Endothelial cell of umbilical vein (primary cell): ENCODE results near the gene CRISPLD2. TPM values are rescaled to one million over a fixed set of nuclear protein-coding genes. Genes with fewer than 3 reads are reported as not detected.

Experiments used
- BruUV-seq: library from RNA; stranded (reverse); fragments of 400-500 nt; replicated peaks from 2 replicates; lab custom pipeline; 2021; lab: Mats Ljungman, UMichigan
- CTCF ChIA-PET: fragments of 300-600, 350-600 bp; sonication (Branson Sonifier 250); formaldehyde crosslinking; loops from one replicate; lab custom pipeline; 2021; ENCODE audit warnings: antibody characterized with exemption, inconsistent platforms; lab: Charles Lee
- POLR2A ChIA-PET: fragments of 300-600, 350-600 bp; sonication (Branson Sonifier 250); formaldehyde crosslinking; loops from one replicate; lab custom pipeline; 2021; ENCODE audit warnings: antibody characterized with exemption, inconsistent platforms; lab: Charles Lee
- DNase-seq: peaks from one replicate; pipeline ENCODE4 v3.0.0-alpha.2; 2011; ENCODE audit warnings: low read depth, low spot score
- FAIRE-seq: peaks from 2 replicates; lab custom pipeline; 2011; peaks lifted over from hg19 to GRCh38; lab: Jason Lieb, UNC
- H2AFZ ChIP-seq: 2 replicates; pipeline ENCODE4 v1.6.0; 2012; ENCODE audit warnings: low read depth, low read length, control low read depth, inconsistent platforms
- H3K27ac ChIP-seq: 2 replicates; pipeline ENCODE4 v1.5.1; 2011; ENCODE audit warnings: low read depth, mild to moderate bottlenecking, control low read depth, low read length, moderate library complexity; ENCODE audit not compliant: insufficient read depth
- H3K27me3 ChIP-seq, 2 experiments: 2 replicates each; pipeline versions ENCODE4 v1.6.0 to v1.6.1; 2011; ENCODE audit warnings: low read length in 2 of 2, mixed read lengths in 1 of 2; ENCODE audit not compliant: control insufficient read depth in 2 of 2, insufficient read depth in 2 of 2
- H3K36me3 ChIP-seq, 2 experiments: 2 replicates in 1 of 2; 3 replicates in 1 of 2; pipeline ENCODE4 v1.5.1; 2011; ENCODE audit warnings: low read length in 2 of 2, mild to moderate bottlenecking in 1 of 2, moderate library complexity in 1 of 2; ENCODE audit not compliant: control insufficient read depth in 2 of 2, insufficient read depth in 2 of 2; ENCODE audit errors: extremely low read depth in 1 of 2
- H3K4me1 ChIP-seq: 3 replicates; pipeline ENCODE4 v1.5.1; 2011; ENCODE audit warnings: mild to moderate bottlenecking, low read length; ENCODE audit not compliant: control insufficient read depth, insufficient read depth; ENCODE audit errors: extremely low read depth
- H3K4me2 ChIP-seq: 2 replicates; pipeline ENCODE4 v1.6.1; 2011; ENCODE audit warnings: low read length, control low read depth, mixed read lengths; ENCODE audit not compliant: insufficient read depth
- H3K4me3 ChIP-seq, 3 experiments: fragments of 200-600 bp in 1 of 3; sonication (generic), shearing (Covaris generic) in 1 of 3; replicated peaks in 1 of 3; 2 replicates each; pipeline ENCODE4 v1.5.1; 2011 to 2016; ENCODE audit warnings: control low read depth in 3 of 3, low read length in 3 of 3, mild to moderate bottlenecking in 2 of 3, inconsistent platforms in 1 of 3, low read depth in 1 of 3, moderate library complexity in 1 of 3; ENCODE audit not compliant: insufficient read depth in 1 of 3
- H3K79me2 ChIP-seq: 2 replicates; pipeline ENCODE4 v1.6.0; 2012; ENCODE audit warnings: low read length, inconsistent platforms; ENCODE audit not compliant: control insufficient read depth, insufficient read depth
- H3K9ac ChIP-seq: replicated peaks from 2 replicates; pipeline ENCODE3; 2011; ENCODE audit warnings: low read length, control low read depth; ENCODE audit not compliant: insufficient read depth; ENCODE audit errors: extremely low read depth
- H3K9me1 ChIP-seq: replicated peaks from 3 replicates; pipeline ENCODE4 v1.6.0; 2011; ENCODE audit warnings: mild to moderate bottlenecking, low read length; ENCODE audit not compliant: control insufficient read depth, insufficient read depth; ENCODE audit errors: extremely low read depth
- H3K9me3 ChIP-seq: replicated peaks from 2 replicates; pipeline ENCODE4 v1.5.1; 2012; ENCODE audit warnings: low read length, inconsistent platforms; ENCODE audit not compliant: control insufficient read depth, insufficient read depth
- H4K20me1 ChIP-seq: replicated peaks from 2 replicates; pipeline ENCODE3; 2011; ENCODE audit warnings: mild to moderate bottlenecking, low read length; ENCODE audit not compliant: control insufficient read depth, insufficient read depth; ENCODE audit errors: extremely low read depth
- EZH2 ChIP-seq: IDR thresholded peaks from 2 replicates; pipeline ENCODE4 v1.6.1; 2012; ENCODE audit warnings: borderline replicate concordance, low read depth, mild to moderate bottlenecking, moderate library complexity, low read length, inconsistent platforms; ENCODE audit not compliant: severe bottlenecking
- FOS ChIP-seq: IDR thresholded peaks from 2 replicates; pipeline ENCODE4 v1.6.1; 2011; ENCODE audit warnings: mild to moderate bottlenecking, low read length, moderate library complexity, borderline replicate concordance; ENCODE audit not compliant: insufficient read depth
- GATA2 ChIP-seq: IDR thresholded peaks from 2 replicates; pipeline ENCODE4 v1.7.0; 2011; ENCODE audit warnings: low read depth, mild to moderate bottlenecking, moderate library complexity, mixed read lengths, low read length; ENCODE audit not compliant: insufficient read length, insufficient read depth
- JUN ChIP-seq: IDR thresholded peaks from 2 replicates; pipeline ENCODE4 v1.6.1; 2011; ENCODE audit warnings: borderline replicate concordance, low read depth; ENCODE audit not compliant: insufficient read length, insufficient read depth
- MYC ChIP-seq: IDR thresholded peaks from one replicate; pipeline ENCODE4 v1.6.1; 2011; ENCODE audit warnings: mild to moderate bottlenecking, low read depth, low read length
- POLR2AphosphoS5 ChIP-seq: IDR thresholded peaks from 2 replicates; pipeline ENCODE4 v1.6.1; 2012; ENCODE audit warnings: low read depth, mild to moderate bottlenecking, control low read depth, low read length, moderate library complexity; ENCODE audit not compliant: insufficient read depth
- dilution Hi-C: fragments of 300-500 bp; cut with MboI; formaldehyde crosslinking; loops from one replicate; pipeline ENCODE4 v1.15.0; 2019; ENCODE audit warnings: low sequenced_read_pairs; ENCODE audit not compliant: extremely low pct_ligation_motif_present
- intact Hi-C: fragments of 100-400 bp; cut with micrococcal nuclease; formaldehyde crosslinking; loops from one replicate; pipeline ENCODE4 v1.10.0; 2022
- polyA plus RNA-seq, 4 experiments: library from polyadenylated mRNA; depleted of rRNA in 3 of 4; stranded (reverse) in 3 of 4; unstranded in 1 of 4; fragments of >200 nt; gene quantifications; 2 replicates each; pipeline versions ENCODE4 v1.2.1 to v1.2.3, GENCODE V29; 2011 to 2012; ENCODE audit warnings: missing spikeins in 1 of 4
- total RNA-seq: library from RNA; stranded (reverse); gene quantifications from 2 replicates; pipeline ENCODE4 v1.2.3, GENCODE V29; 2021
- TF ChIP-seq, protein P1 (sequence below), 2 donors: IDR thresholded peaks; 1 replicate in 1 of 2; 2 replicates in 1 of 2; pipeline ENCODE4 v1.5.1; 2011; ENCODE audit warnings: low read length in 2 of 2, mild to moderate bottlenecking in 2 of 2, moderate library complexity in 2 of 2, control low read depth in 1 of 2, inconsistent platforms in 1 of 2, low read depth in 1 of 2; ENCODE audit not compliant: insufficient read depth in 1 of 2; ENCODE audit errors: extremely low read depth in 1 of 2

CRISPLD2 gene
- total and polyA plus RNA-seq, 2 donors (not counting 3 experiments of a cell fraction or from before 2014, with no cell fraction given) = 0.14 to 0.73 TPM

DNA sequence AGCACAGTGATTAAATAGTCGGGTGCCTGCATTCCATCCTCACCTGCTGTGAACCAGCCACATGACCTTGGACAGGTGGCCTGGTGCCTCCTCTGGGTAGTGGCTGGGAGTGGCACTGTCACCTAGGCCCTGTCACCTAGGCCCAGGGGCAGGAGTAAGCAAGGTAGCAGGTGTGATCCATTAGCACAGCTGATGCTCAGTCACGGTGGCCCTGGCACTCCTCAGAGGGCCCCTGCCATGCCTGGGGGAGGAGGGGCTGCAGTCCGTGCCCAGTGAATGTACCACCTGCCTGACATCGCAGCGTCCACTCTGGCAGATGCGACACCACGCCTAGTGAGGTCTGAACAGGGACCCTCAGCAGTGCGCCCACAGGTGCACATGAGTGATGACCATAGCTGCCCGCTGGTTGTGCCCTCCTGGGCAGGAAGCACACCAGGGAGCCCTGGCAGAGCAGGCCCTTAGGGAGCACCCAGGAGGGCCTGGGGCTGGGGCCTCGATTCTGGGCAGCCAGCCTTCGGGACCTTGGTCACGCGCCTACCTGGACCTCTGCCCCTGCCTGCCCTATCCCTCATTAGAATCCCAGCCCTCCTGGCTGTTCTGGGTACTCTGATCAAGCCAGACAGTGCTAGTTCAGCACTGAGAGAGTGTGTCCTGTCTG, 33.1 kb upstream of the CRISPLD2 start:
- Histone ChIP-seq H3K4me3 (no peak overlapping the region), H3K9ac (no peak overlapping the region), H3K4me1 (no peaks in the 10 kb centered on the region), H3K36me3 (no peaks in the 10 kb centered on the region), H3K9me1 (no peaks in the 10 kb centered on the region), H3K79me2 (no peaks in the 10 kb centered on the region), H2AFZ (no peak overlapping the region), H3K27ac (no peak overlapping the region), H4K20me1 (no peaks in the 10 kb centered on the region), H3K4me2 (no peak overlapping the region), H3K27me3 (no peaks in the 10 kb centered on the region), H3K9me3 (no peaks in the 10 kb centered on the region)
- dilution Hi-C loops (no loop called here), intact Hi-C loops (no loop called here)
- POLR2A ChIA-PET = no interaction called here
- DNase-seq = no peak
- CTCF ChIA-PET = interaction anchor here (1.0 to 1.3 kb wide), 2 partner anchors 13 to 184 kb away, joined by 3 to 4 read pairs; no protein-coding TSS in a partner anchor
- BruUV-seq = no TSS peak
- no peak for TF ChIP-seq GATA2
- TF ChIP-seq MYC = no peak
- no peak for TF ChIP-seq POLR2AphosphoS5
- TF ChIP-seq, protein P1, sequence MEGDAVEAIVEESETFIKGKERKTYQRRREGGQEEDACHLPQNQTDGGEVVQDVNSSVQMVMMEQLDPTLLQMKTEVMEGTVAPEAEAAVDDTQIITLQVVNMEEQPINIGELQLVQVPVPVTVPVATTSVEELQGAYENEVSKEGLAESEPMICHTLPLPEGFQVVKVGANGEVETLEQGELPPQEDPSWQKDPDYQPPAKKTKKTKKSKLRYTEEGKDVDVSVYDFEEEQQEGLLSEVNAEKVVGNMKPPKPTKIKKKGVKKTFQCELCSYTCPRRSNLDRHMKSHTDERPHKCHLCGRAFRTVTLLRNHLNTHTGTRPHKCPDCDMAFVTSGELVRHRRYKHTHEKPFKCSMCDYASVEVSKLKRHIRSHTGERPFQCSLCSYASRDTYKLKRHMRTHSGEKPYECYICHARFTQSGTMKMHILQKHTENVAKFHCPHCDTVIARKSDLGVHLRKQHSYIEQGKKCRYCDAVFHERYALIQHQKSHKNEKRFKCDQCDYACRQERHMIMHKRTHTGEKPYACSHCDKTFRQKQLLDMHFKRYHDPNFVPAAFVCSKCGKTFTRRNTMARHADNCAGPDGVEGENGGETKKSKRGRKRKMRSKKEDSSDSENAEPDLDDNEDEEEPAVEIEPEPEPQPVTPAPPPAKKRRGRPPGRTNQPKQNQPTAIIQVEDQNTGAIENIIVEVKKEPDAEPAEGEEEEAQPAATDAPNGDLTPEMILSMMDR (IDR thresholded peaks at IDR 0.05; ENCODE audit: extremely low read depth in 1 of 2, insufficient read depth in 1 of 2, low read depth in 1 of 2, low read length in 2 of 2) = no peak
- no peak for TF ChIP-seq FOS
- TF ChIP-seq JUN = no peak
- no peak for TF ChIP-seq EZH2
- no peak for FAIRE-seq
